GM19438 (cell line): ENCODE measurements around the gene CRB2.

ENCODE experiments used
- ATAC-seq: cut with Tn5 transposase; IDR thresholded peaks from one replicate; pipeline ENCODE4 v1.9.1; 2021; ENCODE audit warnings: low read depth; ENCODE audit not compliant: unreplicated experiment

Gene CRB2

DNA sequence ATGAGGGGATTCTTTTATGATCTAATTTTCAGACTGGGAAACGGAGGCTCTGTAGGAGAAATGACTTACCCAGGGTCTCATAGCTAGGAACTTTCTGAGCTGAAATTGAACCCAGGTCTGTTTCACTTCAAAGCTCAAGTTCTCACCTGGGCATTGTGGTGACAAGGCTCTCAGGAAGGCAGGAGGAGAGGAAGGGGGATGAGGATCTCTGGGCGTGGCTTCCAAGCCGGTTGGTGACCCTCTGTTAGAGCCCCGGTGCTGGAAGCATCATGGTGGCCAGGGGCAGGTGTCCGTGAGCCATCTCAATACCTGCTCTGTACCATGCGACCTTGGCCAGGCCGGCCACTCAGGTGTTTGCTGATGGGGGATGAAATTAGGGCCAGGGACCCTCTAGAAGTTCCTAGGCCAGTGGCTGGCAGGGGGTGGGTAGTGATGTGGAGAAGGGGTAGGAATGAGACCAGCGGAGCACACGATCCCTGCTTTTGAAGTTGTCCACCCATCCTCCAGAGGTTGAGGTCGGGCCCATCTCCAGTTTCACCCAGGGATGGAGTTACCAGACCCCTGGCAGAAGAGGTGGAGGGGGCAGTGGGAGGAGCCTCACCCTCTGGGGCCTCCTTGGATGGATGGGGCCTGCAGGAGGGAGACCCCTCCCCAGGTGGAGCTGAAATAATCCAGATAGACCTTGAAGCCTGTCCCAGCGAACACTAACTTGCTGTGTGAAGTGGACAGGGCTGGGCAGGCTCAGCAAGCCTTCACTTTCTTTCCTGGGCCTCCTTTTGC is 5.9 kb downstream of the CRB2 start:
- no peak for ATAC-seq

DNA sequence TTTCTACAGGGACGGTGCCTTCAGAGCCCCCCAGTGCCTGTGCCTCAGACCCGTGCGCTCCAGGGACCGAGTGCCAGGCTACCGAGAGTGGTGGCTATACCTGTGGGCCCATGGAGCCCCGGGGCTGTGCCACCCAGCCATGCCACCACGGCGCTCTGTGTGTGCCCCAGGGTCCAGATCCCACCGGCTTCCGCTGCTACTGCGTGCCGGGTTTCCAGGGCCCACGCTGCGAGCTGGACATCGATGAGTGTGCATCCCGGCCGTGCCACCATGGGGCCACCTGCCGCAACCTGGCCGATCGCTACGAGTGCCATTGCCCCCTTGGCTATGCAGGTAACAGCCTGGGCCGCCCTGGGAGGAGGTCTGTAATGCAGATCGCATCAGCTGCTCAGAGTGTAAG is 6.9 kb downstream of the CRB2 start:
- no peak for ATAC-seq

- ATAC-seq: no peak
Observed at GRCh38 chr9:123364241-123364824, 8.3 kb downstream of the CRB2 start.

GRCh38 chr9:123365287-123365880 is 9.4 kb downstream of the CRB2 start:
- no peak for ATAC-seq

DNA sequence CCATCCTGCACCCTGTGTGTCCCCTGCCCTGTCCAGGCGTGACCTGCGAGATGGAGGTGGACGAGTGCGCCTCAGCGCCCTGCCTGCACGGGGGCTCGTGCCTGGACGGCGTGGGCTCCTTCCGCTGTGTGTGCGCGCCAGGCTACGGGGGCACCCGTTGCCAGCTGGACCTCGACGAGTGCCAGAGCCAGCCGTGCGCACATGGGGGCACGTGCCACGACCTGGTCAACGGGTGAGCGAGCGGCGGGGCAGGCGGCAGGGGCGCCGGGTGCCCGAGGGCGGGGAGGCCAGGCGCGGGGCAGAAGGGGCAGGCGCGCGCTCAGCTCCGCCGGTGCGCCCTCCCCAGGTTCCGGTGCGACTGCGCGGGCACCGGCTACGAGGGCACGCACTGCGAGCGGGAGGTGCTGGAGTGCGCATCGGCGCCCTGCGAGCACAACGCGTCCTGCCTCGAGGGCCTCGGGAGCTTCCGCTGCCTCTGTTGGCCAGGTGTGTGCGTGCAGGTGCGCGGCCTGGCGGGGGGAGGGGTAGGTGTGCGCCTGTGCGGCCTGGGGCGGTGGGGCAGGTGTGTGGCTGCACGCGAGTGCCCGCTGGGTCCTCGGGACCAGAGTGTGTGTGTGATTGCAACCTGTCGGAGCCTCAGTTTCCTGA is 10.0 kb downstream of the CRB2 start:
- no peak for ATAC-seq

- ATAC-seq: no peak
Observed at GRCh38 chr9:123368023-123368422, 12.0 kb downstream of the CRB2 start.

GRCh38 chr9:123368536-123369153 is 12.6 kb downstream of the CRB2 start:
- ATAC-seq: no peak

- no peak for ATAC-seq
Observed at GRCh38 chr9:123369296-123369695, 13.3 kb downstream of the CRB2 start.

- no peak for ATAC-seq
Observed at GRCh38 chr9:123370108-123370507, 14.1 kb downstream of the CRB2 start.

- ATAC-seq: no peak
Observed at GRCh38 chr9:123370526-123371227, 14.7 kb downstream of the CRB2 start.

- ATAC-seq: no peak
Observed at GRCh38 chr9:123371228-123371584, 15.2 kb downstream of the CRB2 start.

- ATAC-seq: no peak
Observed at GRCh38 chr9:123371805-123372590, 16.0 kb downstream of the CRB2 start.

DNA sequence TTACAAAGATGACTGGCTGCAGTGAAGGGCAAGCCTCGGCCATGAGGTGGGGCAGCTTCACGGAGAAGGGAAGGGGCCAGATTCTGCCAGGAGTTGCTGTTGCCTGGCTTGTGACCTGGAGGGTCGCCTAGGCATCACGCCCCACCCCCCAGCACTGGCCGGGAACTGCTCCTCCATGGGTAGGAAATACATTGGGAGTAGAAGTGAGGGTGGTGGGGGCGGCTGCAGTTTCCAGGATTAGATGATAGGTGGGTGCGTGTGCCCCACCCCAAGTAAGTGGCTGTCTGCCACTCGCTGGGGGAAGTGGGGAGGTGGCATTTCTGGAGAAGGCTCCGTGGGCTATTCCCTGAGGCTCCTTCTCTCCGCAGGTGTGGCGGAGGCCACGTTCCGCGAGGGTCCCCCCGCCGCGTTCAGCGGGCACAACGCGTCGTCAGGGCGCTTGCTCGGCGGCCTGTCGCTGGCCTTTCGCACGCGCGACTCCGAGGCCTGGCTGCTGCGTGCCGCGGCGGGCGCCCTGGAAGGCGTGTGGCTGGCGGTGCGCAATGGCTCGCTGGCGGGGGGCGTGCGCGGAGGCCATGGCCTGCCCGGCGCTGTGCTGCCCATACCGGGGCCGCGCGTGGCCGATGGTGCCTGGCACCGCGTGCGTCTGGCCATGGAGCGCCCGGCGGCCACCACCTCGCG is 16.9 kb downstream of the CRB2 start:
- no peak for ATAC-seq

GRCh38 chr9:123373447-123373923 is 17.5 kb downstream of the CRB2 start:
- no peak for ATAC-seq

DNA sequence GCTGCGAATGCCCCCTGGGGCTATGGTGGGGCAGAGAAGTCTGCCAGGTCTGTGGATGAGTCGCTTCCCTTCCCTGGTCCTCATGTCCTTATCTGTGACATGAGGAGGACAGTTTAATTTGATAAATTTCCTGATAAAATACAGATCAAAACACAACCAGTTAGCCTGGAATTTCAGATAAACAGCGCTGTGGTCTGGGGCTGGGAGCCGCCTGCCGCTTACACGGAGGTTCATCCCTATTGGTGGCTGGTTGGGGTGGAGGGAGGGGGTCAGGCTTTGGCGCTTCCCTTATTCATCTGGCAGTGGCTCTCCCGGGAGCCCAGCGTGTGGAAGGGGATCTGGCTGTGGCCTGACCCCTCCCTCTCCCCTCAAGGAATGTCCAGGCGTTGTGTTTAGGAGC is 17.9 kb downstream of the CRB2 start:
- no peak for ATAC-seq

DNA sequence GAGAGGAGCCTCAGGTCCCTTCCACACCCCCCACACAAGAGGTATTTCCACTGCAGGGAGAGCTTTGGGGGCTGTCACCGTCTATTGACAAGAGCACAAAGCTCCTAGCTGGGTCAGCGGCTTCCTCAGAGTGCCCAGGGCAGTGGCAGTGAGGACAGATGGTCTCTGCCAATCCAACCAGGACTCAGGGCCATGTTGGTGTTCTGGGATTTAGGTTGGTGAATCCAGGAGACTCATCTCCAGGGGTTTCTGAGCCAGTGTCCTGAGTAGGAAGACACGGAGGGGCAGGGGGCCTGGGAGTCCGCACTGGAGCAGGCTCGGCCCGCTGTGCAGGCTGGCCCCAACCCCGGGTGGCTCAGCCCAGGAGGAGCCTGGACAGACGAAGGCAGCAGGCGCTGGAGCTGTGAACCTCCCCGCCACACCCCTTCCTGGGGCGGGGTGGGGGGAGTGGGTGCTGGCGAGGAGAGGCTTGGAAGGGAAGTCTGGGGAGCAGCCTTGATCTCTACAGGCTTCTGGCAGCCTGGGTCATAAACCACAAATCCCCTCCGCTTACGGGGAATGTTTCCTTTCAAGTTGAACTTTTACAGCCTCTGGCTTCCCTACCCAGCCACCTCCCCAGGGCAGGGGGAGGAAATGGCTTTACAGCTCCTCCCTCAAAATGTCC is 19.6 kb downstream of the CRB2 start:
- ATAC-seq: no peak

DNA sequence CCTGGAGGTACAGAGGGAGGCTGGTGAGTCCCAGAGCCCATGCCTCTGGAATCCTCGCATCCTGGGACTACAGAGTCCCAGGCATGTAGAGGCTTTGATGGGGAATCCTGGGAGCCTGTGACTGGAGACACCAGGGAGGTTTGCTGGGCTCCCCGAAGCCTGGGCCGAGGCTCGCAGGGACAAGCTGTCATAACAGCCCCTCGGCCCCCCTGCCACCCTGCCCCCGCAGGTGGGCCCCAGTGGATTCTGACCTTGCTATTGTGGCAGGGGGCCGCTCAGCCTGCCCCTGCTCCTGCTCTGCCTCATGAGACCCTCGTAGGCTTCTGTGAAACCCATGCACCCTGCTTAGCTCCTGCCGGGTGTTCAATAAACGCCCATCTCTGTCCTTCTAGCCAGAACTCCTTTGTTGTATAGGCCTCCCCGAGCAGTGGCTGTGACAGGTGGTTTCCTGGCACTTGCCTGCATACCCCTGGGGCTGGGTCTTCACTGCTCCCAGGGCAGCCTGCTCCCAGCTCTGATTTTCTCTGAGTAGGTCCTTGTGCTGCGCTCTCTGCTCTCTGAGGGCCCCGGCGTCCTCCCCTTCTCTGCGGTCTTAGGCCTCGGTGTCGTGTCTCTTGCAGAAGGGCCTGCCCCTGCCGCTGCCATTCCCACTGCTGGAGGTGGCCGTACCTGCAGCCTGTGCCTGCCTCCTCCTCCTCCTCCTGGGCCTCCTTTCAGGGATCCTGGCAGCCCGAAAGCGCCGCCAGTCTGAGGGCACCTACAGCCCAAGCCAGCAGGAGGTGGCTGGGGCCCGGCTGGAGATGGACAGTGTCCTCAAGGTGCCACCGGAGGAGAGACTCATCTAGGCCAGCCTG is 20.4 kb downstream of the CRB2 start:
- no peak for ATAC-seq
